HG03097 (cell line): ENCODE results near the gene NUP37.
"Not testable (repeated sequence)": the region's sequence is repeated elsewhere in the genome, so short reads cannot be mapped to it uniquely, and the experiment has no call there.

Source experiments
- ATAC-seq: cut with Tn5 transposase; IDR thresholded peaks from one replicate; pipeline ENCODE4 v1.9.1; 2021; ENCODE audit not compliant: unreplicated experiment, low FRiP score

Gene NUP37

GRCh38 chr12:102093319-102093718 is 26.6 kb downstream of the NUP37 start:
- no peak for ATAC-seq

- ATAC-seq: not testable (repeated sequence)
Observed at GRCh38 chr12:102089228-102089835, 30.6 kb downstream of the NUP37 start.

DNA sequence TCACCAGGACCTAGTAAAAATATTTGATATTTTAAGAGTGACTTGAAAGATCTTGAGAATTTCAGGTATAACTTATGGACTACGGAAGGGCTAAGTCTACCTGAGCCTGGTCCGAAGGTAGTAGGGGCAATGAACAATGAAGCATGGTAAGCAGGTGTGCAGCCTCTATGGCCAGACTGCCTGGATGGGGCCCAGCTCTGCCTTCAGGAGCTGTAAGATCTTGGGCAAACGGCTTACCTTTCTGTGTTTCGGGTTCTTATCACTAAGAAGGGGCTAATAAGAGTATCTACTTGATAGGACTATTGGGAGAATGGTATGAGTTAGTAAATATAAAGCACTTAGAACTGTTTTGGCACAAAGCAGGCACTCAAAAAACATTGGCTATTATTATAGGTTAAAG is 39.1 kb downstream of the NUP37 start:
- no peak for ATAC-seq

DNA sequence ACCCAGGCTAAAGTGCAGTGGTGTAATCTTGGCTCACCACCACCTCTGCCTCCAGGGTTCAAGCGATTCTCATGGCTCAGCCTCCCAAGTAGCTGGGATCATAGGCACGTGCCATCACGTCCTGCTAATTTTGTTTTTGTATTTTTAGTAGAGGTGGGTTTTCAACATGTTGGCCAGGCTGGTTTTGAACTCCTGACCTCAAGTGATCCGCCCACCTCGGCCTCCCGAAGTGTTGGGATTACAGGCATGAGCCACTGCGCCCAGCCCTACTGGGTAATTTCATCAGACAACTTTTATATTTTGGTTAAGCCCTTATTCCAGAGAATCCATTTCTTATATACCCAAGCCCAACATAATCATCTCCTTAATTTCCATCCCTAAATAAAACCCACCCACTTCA is 47.8 kb downstream of the NUP37 start:
- ATAC-seq: not testable (repeated sequence)

GRCh38 chr12:102069707-102070106 is 50.2 kb downstream of the NUP37 start:
- ATAC-seq: no peak

GRCh38 chr12:102067574-102068258 is 52.2 kb downstream of the NUP37 start:
- no peak for ATAC-seq

- no peak for ATAC-seq
Observed at GRCh38 chr12:102064476-102064875, 55.4 kb downstream of the NUP37 start.

GRCh38 chr12:102063069-102063468 is 56.8 kb downstream of the NUP37 start:
- ATAC-seq: no peak

- no peak for ATAC-seq
Observed at GRCh38 chr12:102062419-102062806, 57.5 kb downstream of the NUP37 start.

- ATAC-seq: peak; percentile 91
Observed at GRCh38 chr12:102061560-102062418, 58.1 kb downstream of the NUP37 start, which contains the start of gene WASHC3. TSS of gene WASHC3 (minus strand) at chr12:102061991. CDS start at chr12:102061962, 29 bp downstream.

DNA sequence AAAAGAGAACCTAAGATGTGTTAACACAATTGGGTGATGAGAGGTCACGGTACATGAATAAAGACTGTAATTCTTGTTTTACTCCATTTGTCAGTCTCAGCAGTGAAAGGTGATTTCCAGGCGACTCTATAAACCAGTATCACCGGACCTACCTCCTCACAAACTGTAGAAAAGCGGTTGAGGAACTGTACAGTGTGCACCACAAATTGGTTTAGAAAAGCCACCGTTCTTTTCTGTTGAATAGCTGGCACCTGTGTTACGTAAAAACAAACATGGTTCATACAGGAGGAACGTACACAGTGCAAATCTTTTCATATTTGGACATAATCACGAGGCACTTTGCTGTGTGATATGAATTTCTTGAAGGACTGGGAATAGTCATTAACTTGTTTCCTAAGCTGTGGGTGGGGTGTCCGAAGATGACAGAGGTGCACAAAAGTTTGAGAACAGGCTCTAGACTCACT is 58.8 kb downstream of the NUP37 start:
- peak; percentile 38 for ATAC-seq

- ATAC-seq: no peak
Observed at GRCh38 chr12:102059343-102059742, 60.6 kb downstream of the NUP37 start.

DNA sequence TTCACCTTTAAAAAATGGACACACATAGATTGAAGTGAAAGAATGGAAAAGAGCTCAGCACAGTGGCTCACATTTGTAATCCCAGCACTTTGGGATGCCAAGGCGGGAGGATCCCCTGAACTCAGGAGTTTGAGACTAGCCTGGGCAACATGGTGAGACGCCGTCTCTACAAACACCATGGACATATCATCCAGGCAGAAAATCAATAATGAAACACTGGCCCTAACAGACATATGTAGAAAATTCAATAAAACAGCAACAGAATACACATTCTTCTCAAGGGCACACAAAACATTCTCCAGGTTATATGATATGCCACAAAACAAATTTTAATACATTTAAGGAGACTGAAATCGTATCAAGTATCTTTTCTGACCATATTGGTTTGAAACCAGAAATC is 65.6 kb downstream of the NUP37 start:
- no peak for ATAC-seq

- no peak for ATAC-seq
Observed at GRCh38 chr12:102053062-102053349, 66.9 kb downstream of the NUP37 start.

DNA sequence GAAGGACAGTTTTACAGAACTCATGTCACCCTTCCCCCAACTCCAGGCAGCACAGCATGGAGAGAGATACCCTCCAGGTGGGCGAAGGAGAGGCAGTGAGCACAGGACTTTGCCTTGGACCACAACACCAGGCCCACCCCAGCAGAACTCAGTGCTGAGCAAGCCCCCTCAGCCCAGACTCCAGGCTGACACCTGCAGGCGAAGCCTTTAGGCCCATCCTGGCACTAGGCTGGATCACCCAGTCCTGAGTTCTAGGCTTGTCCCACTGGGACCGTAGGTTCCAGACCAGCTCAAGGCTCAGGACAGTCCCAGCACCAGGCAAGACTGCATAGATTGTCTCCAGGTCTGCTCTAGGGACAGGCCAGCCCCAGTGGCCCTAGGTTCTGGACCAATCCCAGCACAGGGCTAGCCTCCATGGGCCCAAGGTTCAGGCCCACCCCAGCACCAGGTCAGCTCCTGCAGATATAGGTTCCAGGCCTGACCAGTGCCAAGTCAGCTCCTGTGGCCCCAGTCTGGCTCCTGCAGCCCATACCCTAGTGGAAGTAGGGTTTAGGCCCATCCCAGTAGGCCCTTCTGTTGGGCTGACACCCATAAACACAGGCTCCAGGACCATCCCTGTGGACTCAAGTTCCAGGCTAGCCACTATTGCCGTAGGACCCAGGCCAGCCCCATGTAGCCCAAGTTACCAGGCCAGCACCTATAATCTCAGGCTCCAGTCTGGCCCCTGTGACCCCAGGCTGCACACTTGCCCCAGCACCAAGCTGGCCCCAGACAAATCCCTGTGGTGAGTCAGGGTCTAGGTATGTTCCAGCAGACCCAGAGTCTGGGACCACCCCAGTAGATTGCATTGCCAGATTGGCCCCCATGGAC is 67.5 kb downstream of the NUP37 start:
- ATAC-seq: no peak

DNA sequence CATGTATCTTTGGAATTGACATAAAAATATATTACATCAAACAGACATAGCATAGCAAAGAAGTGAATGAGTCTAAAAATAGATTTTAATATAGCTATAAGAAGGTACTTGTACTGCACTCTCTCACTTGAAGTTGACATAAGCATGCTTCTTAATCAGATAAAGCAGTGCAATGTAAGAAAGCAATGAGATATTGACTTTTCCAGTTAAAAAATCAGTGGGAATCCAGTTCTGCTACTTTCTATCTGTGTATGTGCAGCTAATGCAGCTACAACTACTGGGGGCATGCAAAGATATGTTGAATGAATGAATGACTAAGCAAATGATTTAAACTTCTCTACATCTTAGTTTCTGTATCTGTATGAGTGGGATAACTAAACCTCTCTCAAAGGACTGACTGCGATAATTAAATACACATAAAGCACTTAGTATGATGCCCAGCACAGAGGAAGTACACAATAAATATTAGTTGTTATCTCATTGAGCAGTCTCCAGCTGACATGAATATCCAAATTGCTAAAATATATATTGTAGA is 68.4 kb downstream of the NUP37 start:
- ATAC-seq: no peak

DNA sequence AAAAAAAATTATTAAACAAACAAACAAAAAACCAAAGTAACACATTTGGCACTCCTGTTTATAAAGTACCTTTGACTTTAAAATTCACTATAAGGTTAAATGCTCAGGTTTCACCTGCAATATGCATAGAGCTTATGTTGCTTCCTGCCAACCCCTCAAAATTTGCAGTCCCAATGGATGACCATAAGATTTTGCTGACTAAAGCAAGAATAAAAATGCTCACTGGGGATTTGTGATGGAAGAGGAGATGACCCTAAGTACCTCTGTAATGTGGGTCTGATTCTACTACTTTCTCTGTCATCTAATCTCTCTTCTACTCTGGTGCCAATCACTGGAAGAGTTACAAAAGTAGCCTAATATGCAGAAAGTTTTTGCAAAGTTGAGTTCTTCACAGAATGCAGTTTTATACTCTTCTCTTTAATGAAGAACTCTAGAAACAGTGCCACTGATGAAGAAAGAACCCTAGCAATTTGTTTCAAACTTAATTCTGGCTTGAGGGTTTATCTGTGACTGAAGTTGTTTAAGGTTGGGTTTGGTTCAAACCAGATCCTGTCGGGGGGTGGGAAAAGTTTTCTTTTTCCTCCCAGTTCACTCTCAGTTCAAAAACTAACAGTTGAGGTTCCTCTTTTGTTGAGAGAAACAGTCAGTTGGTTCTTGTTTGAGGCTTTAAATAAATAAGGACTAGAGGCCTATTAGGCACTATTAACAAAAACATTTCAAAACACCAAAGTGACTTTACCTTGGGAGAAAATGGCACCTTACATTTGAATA is 69.1 kb downstream of the NUP37 start:
- ATAC-seq: no peak

GRCh38 chr12:102043928-102044327 is 76.0 kb downstream of the NUP37 start:
- ATAC-seq: peak; percentile 81

DNA sequence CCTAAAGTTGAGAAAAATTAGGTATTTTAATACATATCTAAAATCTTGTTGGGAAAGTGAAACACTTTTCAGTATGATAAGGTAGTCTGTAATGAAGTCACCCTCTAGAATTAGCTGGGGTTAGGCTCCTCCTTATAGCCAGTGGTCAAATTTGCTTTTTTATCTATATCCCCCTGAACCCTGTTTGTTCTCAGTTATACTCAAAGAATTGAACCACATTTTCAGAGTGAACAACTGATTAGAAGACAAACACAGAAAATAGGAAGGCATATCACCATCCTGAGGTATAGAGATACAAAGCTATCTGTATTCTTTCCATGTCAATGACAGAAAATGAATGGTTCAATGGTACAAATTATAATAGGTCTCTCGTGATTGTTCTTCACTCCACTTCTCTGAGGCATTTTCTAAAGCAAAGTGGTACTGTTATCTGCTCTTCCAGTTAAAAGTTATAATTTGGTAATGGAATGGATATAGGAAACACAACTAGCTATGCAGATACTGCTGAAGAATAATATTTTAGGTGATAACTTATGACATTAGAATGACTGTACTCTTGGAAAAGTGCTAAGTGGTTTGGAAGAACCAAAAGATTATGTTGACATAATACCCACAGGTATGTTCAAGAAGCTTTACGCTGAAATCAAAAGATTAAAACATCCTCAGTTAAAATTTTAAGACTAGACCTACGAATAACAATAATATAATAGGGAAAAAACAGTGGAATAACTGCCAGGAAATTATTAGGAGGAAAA is 85.7 kb downstream of the NUP37 start:
- ATAC-seq: no peak
